Posterior cingulate gyrus (tissue), 11 donors: Measurements from ENCODE around the gene IGLL1.
"Not testable (repeated sequence)": the region's sequence is repeated elsewhere in the genome, so short reads cannot be mapped to it uniquely, and the experiment has no call there.

Experiments
- DNase-seq, 10 donors: peaks; one replicate each; pipeline versions ENCODE4 v3.0.0 to v3.0.0-alpha.2; 2020 to 2021; ENCODE audit warnings: mixed read lengths in 3 of 10
- intact Hi-C: fragments of 100-400 bp; cut with DNase I; formaldehyde crosslinking; loops from one replicate; pipeline ENCODE4 v1.15.1; 2023

IGLL1 gene

DNA sequence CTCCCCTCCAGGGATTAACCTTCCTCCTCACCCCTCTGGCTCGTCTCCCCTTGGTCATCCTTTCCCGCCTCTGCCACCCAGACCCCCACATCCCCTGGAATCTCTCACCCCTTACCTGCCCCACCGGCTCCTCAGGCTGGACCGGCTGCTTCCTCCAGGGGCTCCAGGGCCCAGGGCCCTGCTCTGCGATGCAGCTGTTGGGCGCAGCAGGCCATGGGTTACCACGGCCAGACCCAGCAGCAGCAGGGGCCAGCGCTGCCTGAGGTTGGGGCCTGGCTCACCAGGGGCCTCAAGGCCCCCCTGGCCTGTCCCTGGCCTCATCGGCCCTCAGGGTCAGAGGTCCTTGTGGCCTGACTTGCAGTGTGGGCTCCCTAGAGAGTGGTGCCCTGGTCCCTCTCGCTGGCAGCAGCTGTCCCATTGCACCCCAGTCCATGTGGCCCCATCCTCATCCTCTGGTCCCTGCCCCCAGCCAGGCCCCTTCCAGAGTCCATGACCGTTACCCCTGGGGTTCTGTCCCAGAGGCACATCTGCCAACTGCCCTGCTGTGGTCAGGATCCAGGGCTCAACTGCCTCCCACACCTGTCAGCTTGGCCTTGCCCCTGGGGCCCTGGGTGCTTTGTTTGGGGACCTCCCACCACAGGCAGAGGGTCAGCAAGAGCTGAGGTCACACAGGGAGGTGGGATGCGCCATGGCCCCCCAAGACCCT is at the start of gene IGLL1:
IGLL1 (minus strand) TSS at position 421 of the 706 bp plus-strand sequence; CDS start at position 321, 100 bp downstream.
- peak in 2 of 10 donors; percentile 43 to 62 for DNase-seq
- intact Hi-C loops = no loop called here

DNA sequence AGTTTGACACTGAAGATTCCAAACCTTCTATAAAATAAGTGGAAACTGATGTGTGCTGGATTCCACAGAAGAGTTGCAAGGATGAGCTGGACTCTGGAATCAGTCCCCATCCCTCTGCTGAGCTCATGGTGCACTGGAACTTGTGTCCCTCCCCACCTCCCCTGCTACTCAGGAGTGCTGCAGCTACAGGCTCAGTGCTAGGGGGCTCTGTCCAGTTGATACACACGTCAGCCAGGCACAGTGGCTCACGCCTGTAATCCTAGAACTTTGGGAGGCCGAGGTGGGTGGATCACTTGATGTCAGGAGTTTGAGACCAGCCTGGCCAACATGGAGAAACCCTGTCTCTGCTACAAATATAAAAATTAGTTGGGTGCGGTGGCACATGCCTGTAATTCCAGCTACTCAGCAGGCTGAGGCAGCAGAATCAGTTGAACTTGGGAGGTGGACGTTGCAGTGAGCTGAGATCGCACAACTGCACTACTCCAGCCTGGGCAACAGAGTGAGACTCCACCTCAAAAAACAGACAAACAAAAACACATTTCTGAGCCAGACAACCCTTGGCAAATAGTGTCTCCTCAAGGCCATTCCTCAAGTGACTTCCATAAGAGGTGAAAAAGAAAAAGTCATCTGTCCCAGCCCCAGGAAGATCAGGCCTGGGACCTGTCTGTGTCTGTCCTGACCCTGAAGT is 48.1 kb upstream of the IGLL1 start:
- DNase-seq = not testable (repeated sequence)
- intact Hi-C loops = loop anchor here (10.0 kb wide), 1 partner anchor 217 kb away; no protein-coding TSS in a partner anchor

DNA sequence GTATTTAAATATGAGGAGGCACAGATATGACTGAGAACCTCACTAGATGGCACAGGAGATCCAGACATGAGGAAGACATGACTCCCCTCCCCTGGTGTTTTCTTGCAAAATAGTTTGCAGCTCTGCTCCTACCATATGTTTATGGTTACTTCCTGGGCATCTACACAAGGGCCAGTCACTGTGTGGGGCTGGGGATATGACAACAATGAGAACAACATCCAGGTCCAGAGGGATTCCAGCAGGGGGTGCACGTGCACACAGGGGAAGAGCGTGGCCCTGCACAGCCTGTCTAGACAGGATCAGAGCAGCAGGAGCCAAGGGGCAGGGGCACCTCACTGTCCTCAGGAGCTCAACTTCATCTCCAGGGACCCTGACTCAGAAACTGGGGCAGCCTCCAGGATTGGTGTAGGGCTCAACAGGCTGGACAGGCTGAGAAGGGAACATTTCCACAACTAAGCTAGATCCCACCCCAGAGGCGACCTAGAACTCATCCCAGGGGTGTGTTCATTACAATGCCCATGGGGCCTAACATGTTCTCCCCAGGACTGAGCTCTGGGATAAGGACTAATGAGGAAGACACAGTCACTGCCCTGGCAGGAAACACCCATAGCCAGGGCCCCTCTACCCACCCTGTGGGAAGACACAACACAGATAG is 47.4 kb upstream of the IGLL1 start:
- peak in 1 of 10 donors; percentile 18 for DNase-seq

DNA sequence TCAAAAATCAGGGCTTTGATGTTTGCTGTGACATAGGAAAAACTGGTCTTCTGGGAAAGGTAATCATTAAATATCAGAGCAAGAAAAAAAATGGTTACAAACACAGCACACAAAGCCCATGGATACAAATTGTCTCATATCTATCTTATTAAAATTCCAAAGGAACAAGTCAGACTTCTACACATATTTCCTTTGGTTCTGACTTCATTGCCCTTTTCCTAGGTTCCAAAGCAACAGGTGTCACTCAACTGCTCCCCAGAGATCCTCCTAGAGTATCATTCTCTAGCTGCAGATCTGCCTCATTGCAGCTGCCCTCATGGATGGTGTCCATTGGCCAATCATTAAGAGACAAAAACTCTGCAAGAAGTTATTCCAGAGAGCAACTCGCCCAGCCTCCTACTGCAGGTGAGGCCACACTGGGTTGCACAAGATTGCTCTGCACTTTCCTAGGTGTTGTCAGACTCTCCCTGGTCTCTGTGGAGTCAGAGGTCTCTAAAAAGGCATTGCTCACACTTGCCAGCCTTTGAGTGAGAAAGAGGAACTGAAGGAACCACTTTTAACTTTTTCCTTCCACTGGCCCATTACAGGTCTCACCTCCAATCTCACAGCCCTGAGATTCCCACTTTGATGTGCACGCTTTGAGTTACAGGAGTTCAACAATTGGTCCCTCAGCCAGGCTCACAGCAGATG is 46.3 kb upstream of the IGLL1 start:
- intact Hi-C loops = loop anchor here (10.0 kb wide), 1 partner anchor 218 kb away; no protein-coding TSS in a partner anchor
- DNase-seq = no peak

More for the DNA sequence above, 47.4 kb upstream of the IGLL1 start:
- intact Hi-C loops = loop anchor here (10.0 kb wide), 1 partner anchor 217 kb away; no protein-coding TSS in a partner anchor

DNA sequence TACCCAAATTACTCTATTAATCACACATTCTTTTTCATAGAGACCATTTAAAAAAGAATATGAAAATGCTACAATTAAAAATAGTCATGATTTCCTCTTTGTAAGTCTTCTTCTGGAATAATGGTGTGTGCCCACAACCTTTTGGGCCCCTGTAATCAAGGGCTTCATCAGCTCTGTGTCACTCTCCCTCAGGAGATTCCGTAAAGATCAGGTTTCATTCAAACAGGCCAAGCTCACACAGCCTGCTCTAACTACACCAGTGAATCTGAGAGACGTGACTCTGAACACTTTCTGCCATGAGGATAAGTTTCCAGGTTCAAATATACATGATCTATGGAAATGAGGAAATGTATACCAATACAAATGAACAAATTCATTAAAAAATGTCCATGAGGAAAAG is 42.5 kb upstream of the IGLL1 start:
- no peak for DNase-seq
- intact Hi-C loops = loop anchor here (10.0 kb wide), 1 partner anchor 222 kb away; no protein-coding TSS in a partner anchor

DNA sequence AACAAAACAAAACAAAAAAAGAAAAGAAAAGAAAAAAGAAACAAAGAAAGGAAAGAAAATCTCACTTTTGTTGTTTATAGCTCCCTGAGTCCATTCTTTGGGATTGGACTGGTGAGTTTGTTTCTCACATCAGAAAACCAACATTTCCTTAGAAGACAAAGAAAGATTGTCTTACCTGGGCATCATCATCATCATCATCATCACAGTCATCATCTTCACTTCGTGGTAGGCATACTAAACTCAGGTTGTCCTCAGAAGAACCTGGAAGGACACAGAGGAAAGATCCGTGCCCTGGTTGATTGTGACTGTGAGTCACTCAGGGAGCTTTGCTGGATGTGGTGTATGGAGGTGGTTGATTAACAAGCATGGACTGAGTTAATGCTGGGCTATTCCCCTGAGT is 41.8 kb upstream of the IGLL1 start:
- intact Hi-C loops = loop anchor here (10.0 kb wide), 1 partner anchor 223 kb away; no protein-coding TSS in a partner anchor
- not testable (repeated sequence) for DNase-seq

DNA sequence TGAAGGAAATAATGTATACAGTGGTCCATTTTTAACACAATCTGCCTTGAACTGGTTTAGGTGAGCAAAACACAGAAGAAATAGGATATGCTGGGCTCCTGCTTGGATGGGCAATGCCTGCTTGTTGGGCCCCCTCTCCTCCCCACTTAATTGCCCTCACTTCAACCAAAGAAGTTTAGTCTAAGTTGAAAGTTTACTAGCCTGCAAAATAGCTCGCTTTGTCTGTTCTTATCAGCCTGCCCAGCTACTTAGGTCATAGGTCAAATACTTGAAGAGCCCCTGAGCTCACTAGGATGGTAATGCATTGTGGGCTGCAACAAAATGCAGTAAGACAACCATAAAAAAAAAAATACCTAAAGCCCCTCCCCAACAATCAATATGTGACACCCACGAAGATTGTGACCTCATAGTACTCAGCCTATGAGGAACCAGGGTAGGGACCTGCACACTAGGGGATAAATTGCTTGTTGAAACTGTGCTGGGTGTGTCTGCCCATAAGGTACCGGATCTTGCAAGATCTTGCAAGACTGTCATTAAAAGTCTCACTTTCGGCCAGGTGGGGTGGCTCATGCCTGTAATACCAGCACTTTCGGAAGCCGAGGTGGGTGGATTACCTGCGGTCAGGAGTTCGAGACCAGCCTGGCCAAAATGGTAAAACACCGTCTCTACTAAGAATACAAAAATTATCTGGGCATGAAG is 41.1 kb upstream of the IGLL1 start:
- intact Hi-C loops = loop anchor here (10.0 kb wide), 1 partner anchor 224 kb away; no protein-coding TSS in a partner anchor
- DNase-seq = peak in 1 of 10 donors; percentile 7

DNA sequence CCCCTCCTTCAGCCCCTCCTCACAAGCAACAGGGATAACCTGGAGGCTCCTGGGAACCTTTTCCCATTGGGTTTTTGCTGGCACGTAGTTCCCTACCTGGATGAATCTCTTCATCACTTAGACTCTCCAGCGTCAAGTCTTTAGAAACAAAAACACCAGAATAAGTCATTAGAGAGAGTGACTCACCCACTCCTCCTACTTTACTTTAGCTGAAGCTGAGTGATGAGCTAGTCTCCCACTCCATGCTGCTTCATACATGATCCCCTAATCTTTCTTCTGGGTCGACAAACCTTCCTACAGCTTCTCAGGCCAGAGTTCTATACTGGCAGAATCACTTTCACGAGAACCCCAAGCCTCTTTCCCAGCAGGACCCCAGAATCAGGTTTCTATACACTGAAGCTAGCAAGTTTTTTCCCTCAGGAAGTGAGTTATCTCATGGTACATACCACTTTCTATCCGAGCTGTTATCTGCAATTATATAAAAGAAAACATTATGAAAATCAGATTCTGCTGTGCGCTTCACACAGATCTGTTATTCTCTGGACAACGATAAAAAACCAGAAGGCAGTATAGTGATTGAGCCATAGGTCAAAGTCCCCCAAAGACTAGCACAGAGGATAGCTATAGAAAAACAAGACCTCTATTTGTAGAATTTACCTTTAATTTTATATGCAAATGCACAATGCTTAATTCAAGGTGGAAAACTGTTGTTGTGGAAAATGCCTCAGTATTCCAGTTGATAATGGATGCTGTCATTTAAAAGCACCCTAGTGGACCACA is 33.3 kb upstream of the IGLL1 start:
- no peak for DNase-seq

DNA sequence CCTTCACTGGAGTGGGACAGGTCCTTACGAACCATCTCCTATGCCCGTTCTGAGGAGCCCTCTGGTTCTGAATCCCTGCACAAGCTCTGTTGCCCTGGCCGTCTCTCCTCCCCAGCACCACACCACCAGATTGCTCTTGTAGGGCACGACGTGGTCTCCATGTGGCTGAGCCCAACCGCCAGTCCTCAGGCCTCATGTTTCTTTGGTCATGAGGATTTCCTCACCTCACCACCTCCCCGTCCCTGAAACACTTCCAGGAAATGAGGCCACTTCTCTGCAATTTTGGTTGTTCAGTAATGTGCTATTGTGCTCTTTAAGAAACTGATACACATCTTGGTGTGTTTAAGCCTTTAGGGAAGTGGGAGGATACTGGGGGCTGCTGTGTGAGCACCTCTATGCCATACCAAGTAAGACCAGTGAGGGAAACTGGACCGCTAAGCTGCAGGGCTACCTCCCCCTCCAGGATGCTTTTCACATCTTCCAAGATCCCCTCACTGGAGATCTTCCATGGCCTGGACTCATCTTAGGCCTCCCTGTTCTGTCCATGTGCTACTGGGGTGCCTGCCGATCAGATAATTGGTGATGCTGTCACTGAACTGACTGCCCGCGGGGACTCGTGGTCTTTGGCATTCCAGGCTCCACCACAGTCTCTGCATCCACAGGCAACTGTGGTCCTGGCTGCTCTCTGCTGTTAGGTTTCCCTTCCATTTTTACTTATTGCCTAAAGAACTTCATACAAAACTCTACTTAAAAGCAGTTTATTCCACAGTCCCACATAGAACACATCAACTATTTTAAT is 30.1 kb upstream of the IGLL1 start:
- no peak for DNase-seq
- intact Hi-C loops = no loop called here

More for the DNA sequence above, 33.3 kb upstream of the IGLL1 start:
- intact Hi-C loops = no loop called here

DNA sequence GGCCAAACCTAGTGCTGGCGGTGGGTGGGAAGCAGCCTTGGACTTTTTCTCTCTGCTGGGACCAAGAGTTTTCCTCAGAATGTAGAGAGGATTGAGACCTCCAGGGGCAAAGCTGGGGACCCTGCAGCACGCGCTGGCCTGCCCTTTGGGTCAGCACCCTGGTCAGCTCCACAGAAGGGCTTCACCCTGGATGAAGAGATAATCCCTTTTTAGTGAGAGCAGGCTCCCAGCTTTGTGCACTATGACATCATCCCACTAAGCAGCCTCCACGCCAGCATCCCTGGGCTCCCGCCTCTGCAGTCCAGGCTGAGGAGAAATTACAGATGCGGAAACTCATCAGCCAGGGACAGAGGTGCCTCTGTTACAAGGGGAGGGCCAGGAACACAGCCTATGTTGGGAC is 28.5 kb upstream of the IGLL1 start:
- intact Hi-C loops = no loop called here
- DNase-seq = no peak

DNA sequence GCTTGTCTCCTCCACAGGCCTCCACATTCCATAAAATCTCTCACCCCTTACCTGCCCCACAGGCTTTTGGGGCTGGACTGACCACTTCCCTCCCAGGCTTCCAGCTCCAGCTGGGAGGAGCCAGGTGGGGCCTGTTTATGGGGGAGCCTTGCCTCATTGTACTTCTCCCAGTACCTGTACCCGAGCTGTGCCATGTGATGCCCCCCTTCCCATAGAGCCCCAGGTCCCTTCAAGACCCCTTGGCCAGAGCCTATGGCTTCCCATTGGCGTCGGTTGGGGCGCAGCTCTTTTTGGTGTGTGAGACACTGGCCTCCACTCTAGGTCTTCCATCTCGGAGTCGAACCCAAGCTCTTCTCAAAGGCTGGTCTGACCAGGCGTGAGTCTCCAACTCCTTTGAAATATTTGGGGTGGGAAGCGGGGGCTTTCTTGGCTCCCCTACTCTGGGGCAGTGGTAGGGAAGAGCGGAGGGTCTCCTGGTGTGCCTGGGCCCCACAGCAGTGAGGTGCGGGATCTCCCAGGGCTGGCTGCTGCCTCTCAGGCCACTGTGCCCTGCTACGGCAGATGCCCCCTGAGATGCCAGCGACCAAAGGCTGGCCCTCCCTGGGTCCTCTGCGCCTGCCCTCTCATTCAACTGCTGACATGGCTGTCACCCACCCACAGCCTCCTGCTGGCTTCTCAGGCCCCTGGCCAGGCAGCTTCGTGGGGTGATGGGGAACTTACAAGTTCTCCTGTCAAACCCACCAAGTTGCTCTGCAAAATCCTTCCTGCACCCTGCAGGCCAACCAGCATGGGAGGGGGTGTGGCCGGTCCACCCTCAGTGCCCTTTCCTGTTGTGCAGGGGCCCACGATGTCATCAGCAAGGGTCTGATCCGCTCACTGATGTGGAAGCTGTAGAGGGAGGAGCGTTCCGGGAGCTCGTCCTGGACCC is 26.4 kb upstream of the IGLL1 start:
- DNase-seq = no peak
- intact Hi-C loops = no loop called here

DNA sequence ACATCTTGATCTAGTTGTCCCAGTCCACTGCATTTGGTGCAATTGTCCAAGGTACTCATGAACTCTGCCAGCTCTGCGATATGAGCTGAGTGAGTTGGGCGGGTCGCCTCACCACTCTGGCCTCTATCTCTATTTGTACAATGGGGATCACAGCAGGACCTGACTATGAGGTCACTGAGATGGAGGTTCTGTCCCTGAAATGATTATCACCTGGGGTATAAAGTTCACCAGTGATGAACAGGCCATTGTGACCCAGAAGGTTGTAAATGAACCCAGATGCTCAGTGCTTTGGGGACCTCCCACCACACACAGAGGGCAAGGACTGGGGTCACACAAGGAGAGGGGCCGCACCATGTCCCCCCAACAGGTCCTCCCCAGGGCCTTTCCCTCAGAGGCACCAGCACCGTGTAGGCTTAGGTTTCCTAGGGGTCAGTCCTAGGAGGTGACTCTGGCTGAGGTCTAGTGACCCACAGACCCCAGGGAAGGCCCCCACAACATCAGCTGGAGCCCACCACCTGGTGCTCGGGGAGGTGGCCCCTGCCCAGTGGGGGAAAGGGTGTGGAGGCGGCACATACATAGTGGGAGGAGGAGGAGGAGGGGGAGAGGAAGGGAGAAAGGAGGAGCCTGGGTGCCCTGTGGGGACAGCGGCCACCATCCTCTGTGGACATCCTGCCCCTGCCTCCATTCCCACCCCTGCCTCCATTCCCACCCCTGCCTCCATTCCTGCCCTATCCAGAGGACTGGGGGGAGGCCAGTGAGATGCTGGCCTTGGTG is 25.0 kb upstream of the IGLL1 start:
- no peak for DNase-seq
- intact Hi-C loops = no loop called here

DNA sequence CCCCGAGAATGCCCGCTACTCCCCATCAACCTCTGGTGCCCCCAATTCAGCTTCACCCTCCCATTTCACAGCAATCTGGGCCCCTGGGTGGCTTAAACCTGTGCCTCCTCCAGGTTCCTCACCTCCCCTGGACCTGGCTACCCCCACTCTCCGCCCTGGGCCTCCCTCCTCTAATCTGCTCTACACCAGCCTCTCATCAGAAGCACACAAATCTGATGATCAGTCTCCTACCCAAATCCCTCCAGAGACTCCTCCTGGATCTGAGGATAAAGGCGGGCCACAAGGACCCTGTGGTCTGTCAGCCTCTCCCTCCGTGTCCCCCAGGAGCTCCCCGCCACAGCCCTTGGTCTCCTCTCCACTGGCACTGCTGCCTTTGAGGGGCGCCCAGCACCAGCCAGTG is 23.2 kb upstream of the IGLL1 start:
- DNase-seq = no peak
- intact Hi-C loops = no loop called here

DNA sequence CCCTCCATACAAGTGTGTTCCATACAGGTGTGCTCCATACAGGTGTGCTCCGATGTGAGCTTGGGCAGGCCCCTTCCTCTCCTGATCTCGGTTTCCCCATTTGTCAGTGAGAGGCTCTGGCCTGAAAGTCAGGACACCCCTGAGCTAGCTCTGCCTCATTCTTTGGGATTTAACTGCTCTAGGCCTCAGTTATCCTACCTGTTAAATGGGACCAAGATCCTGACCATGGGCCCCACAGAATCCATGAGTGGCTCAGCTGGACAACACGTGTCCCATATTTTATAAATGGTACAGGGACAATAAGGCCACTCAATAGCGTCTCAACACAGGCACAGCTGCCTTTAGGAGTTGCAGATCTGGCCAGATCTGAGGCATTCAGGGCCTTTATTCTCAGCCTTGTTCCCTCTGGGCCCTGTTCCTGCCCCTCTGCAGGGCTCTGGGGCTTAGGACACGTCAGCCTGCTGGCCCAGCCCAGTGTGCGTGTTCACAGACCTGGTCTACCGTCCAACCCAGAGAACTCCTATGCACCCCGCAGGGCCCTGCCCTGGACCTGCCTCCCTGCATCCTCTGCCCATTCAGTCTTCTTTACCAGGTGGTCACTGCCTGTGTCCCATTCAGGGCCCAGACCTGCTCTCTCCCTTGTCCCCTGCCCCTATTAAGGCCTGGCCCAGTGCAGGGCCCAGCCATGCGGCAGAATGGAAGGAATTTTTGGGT is 18.9 kb upstream of the IGLL1 start:
- peak in 1 of 10 donors; percentile 38 for DNase-seq
- intact Hi-C loops = no loop called here

DNA sequence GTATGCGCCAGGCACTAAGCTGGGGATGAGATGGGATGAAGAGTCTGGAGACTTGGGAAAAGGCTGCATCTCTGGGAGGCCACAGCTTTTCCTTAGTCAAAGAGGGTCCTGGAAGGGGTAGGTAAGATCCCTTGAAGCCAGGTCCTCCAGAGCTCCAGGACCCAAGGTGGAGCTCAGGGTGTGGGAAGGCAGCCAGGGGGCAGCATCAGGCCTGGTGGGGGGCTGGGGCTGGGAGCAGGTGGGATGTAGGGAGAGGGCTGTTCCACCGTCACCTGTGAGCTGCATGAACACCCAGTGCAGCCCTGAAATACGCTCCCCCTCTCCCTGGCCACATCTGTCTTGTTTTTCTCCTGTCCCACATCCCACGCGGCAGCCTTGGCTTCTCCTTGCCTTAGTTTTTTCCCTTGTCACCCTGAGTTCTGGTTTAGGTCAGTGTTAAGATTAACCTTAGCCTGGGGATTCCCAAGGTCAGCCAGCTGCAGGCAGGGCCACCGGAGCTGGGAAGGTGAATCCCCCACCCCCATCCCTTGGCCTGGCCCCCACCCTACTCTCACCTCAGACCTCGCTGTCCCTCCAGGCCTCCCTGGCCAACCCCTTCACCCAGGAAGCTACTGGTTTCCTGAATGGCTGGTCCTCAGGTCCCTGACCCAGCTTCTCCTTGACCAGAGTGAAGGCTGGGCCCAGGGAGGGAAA is 17.6 kb upstream of the IGLL1 start:
- intact Hi-C loops = not testable (repeated sequence)

More for the DNA sequence above, 17.6 kb upstream of the IGLL1 start:
- peak in 1 of 10 donors; percentile 11 for DNase-seq
